ENCODE measurements around the gene IER5.

Gene IER5

GRCh38 chr1:181099152-181100014 is 10.9 kb downstream of the IER5 start:
- peak in 1 of 2 donors; percentile 54 for DNase-seq

- DNase-seq = no peak
These were observed 11.8 kb downstream of the IER5 start for GRCh38 chr1:181100015-181100905.

- no peak for DNase-seq
These were observed 12.4 kb downstream of the IER5 start for GRCh38 chr1:181100934-181101333.

- DNase-seq = no peak
These were observed 13.2 kb downstream of the IER5 start for GRCh38 chr1:181101581-181102226.

- DNase-seq = no peak
These were observed 14.3 kb downstream of the IER5 start for GRCh38 chr1:181102841-181103240.

GRCh38 chr1:181103399-181103798 is 14.9 kb downstream of the IER5 start:
- no peak for DNase-seq

GRCh38 chr1:181104042-181104789 is 15.7 kb downstream of the IER5 start:
- DNase-seq = no peak

- peak in 1 of 2 donors; percentile 60 for DNase-seq
These were observed 16.3 kb downstream of the IER5 start for GRCh38 chr1:181104790-181105133.

- DNase-seq = peak; percentile 75 to 89
These were observed 16.9 kb downstream of the IER5 start for GRCh38 chr1:181105134-181106021.

- DNase-seq = no peak
These were observed 17.5 kb downstream of the IER5 start for GRCh38 chr1:181106022-181106312.

GRCh38 chr1:181106479-181106878 is 18.0 kb downstream of the IER5 start:
- DNase-seq = no peak

- no peak for DNase-seq
These were observed 19.2 kb downstream of the IER5 start for GRCh38 chr1:181107711-181108110.

GRCh38 chr1:181108304-181108867 is 19.9 kb downstream of the IER5 start:
- DNase-seq = no peak

GRCh38 chr1:181110013-181110412 is 21.5 kb downstream of the IER5 start:
- DNase-seq = no peak

GRCh38 chr1:181111559-181111958 is 23.1 kb downstream of the IER5 start:
- no peak for DNase-seq

- DNase-seq = no peak
These were observed 23.8 kb downstream of the IER5 start for GRCh38 chr1:181112071-181112929.

GRCh38 chr1:181113059-181113641 is 24.6 kb downstream of the IER5 start:
- no peak for DNase-seq

GRCh38 chr1:181114574-181115367 is 26.3 kb downstream of the IER5 start:
- DNase-seq = no peak

GRCh38 chr1:181115368-181115684 is 26.8 kb downstream of the IER5 start:
- DNase-seq = no peak
